Effector memory CD4-positive, alpha-beta T cell (primary cell): ENCODE data around the gene SLC39A11.

Experiments
- DNase-seq, 3 donors: peaks; one replicate each; pipeline ENCODE4 v3.0.0-alpha.2; 2020
- H3K27ac ChIP-seq: 2 replicates; pipeline ENCODE4 v1.7.0; 2013; ENCODE audit warnings: mild to moderate bottlenecking, low read length, moderate library complexity; ENCODE audit not compliant: insufficient read depth, poor library complexity, severe bottlenecking
- H3K27me3 ChIP-seq: replicated peaks from 2 replicates; pipeline ENCODE4 v1.7.0; 2013; ENCODE audit warnings: mild to moderate bottlenecking, low read length; ENCODE audit not compliant: insufficient read depth, control insufficient read depth, poor library complexity, severe bottlenecking
- H3K36me3 ChIP-seq: 2 replicates; pipeline ENCODE4 v1.7.0; 2013; ENCODE audit warnings: mild to moderate bottlenecking, low read length, moderate library complexity; ENCODE audit not compliant: control insufficient read depth, insufficient read depth
- H3K4me1 ChIP-seq: 2 replicates; pipeline ENCODE4 v1.7.0; 2013; ENCODE audit warnings: low read length, mild to moderate bottlenecking; ENCODE audit not compliant: control insufficient read depth, insufficient read depth, poor library complexity, severe bottlenecking
- H3K4me3 ChIP-seq: 2 replicates; pipeline ENCODE4 v1.7.0; 2013; ENCODE audit warnings: low read length, low read depth, mild to moderate bottlenecking; ENCODE audit not compliant: insufficient read depth, poor library complexity, severe bottlenecking
- H3K9me3 ChIP-seq: 2 replicates; pipeline ENCODE4 v1.7.0; 2013; ENCODE audit warnings: mild to moderate bottlenecking, low read length, moderate library complexity; ENCODE audit not compliant: control insufficient read depth
- total RNA-seq, 3 donors: gene quantifications; one replicate each; lab custom pipeline; 2026; lab: John Stamatoyannopoulos, UW

The SLC39A11 gene, protein sequence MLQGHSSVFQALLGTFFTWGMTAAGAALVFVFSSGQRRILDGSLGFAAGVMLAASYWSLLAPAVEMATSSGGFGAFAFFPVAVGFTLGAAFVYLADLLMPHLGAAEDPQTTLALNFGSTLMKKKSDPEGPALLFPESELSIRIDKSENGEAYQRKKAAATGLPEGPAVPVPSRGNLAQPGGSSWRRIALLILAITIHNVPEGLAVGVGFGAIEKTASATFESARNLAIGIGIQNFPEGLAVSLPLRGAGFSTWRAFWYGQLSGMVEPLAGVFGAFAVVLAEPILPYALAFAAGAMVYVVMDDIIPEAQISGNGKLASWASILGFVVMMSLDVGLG
- total RNA-seq, result 8.1 to 17.6 (median 14.3) reads per million in 3 donors

DNA sequence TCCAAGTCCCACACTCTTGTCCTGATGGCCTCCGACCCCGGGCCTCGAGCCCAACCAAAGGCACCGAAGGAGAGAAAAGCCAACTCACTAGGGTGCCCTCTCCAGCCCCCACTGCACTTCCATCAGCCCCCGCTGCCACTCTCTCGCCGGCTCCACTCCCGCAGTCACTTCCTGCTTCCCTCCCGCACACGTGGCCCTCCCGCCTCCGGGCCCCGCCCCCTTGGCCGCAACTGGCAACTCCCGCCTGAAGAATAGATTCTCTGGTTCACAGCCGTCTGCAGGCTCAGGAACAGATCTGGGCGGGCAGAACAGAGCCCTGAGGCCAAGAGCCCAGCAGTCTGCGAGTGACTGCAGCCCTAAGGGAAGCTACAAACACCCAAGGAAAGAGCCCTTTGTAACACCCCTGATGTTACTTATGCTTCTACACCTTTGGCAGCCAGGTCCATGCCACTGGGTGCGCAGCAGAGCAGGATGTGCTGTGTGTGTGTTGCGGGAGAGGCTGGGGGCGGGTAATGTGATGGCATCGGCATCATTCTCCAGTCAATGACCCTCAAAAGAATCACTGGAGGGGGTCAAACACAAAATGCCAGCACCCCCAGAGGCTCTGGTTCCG lies at the start of gene SLC39A11:
Gene SLC39A11, minus strand, starts transcription at position 166 of the 613 bp plus-strand sequence. CDS start 3,924 bp downstream, outside the sequence.
- H3K4me1 ChIP-seq, result peaks cover 16% of the 10 kb centered on the region
- H3K4me3 ChIP-seq, result peak within 1 kb of the TSS; percentile 56
- no peaks in the 10 kb centered on the region for H3K27me3 ChIP-seq
- peak within 1 kb of the TSS; percentile 48 for H3K27ac ChIP-seq
- no peaks in the 10 kb centered on the region for H3K36me3 ChIP-seq
- DNase-seq, result peak; percentile 75 to 80 (median 80)
- H3K9me3 ChIP-seq, result no peaks in the 10 kb centered on the region

DNA sequence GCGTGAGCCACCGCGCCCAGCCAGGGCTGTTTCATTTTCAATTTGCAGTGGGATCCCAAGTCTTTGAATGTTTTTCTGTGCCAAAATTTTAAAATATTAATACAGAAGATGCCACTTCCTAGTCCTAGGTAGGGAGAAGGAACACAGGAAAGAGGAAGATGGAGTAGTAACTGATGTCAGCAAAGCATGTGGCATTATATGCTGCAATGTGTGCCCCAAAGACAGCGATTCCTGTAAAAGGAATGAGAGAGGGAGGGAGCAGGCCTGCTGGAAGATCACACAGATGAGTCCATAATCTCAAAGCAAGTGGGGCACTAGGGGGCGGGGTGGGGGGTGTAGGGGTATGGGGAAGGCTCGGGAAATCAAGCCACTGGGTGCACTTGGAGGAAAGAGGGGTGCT lies 48.9 kb upstream of the SLC39A11 start:
- DNase-seq, result no peak
- no peaks in the 10 kb centered on the region for H3K36me3 ChIP-seq
- H3K27me3 ChIP-seq, result no peaks in the 10 kb centered on the region
- H3K9me3 ChIP-seq, result no peaks in the 10 kb centered on the region
- no peak overlapping the region for H3K27ac ChIP-seq
- H3K4me1 ChIP-seq, result peaks cover 3% of the 10 kb centered on the region
- no peak overlapping the region for H3K4me3 ChIP-seq

DNA sequence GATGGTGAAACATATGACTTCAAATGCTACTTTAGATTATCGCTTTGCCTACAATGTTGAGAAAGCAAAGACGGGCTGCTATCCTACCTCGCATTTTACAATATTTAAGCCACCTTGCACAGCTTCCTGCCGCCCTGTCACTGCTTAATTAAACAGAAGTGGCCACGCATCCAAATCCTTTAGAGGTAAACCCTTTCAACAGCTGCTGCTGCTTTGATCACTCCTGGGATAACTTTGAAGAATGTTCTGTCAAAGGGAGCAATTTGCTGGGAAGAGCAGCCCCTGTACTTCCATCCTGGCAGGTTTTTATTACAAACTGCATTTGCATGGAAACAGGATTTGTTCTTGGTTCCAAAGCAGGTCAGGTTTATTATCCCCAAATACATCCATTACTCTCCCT lies 48.1 kb upstream of the SLC39A11 start:
- no peaks in the 10 kb centered on the region for H3K9me3 ChIP-seq
- peaks cover 3% of the 10 kb centered on the region for H3K4me1 ChIP-seq
- no peaks in the 10 kb centered on the region for H3K27me3 ChIP-seq

DNA sequence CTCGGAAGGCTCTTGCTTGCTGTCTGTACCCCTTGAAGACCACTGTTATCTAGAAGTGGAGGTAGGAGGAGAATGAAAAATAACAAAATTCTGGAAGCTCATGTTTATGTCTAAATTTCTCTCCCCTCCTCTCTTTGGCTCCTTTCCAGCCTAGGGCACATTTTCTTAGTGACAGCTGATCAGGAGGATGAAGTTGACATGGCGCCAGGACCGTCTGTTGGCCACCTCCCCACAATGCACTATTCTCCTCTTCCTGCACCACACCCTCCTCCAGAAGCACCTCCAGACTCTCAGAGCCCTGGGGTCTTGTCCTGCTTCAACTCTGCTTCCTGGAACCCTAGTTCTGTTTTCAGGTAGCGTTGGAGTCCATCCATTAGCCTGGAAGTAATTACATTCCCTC lies 46.8 kb upstream of the SLC39A11 start:
- no peak for DNase-seq

More for the DNA sequence above, 48.1 kb upstream of the SLC39A11 start:
- no peaks in the 10 kb centered on the region for H3K36me3 ChIP-seq
- H3K27ac ChIP-seq, result no peak overlapping the region
- no peak for DNase-seq
- no peak overlapping the region for H3K4me3 ChIP-seq

DNA sequence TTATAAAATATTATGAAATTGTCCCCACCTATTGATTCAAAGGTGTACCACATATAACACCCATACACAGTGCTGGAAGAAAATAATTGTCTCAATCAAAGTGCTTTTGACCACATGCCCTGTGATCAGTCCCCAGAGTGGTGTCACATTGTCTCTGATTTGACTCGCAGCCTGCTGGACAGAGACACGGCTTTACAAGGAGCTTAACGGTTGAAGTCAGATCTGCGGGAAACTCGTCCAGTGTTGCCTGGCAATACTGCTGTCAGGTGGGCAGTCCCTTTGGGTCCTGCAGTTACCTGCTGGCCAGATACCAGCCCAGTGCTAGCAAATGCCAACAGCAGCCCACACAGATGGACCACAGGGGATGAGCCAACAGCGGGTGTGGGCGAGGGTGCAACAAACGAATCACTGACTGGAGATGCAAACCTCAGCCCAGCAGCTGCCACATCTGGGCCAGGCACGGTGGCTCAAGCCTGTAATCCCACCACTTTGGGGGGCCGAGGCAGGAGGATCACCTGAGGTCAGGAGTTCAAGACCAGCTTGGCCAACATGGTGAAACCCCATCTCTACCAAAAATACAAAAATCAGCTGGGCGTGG lies 46.2 kb upstream of the SLC39A11 start:
- Histone ChIP-seq H3K27me3 (no peaks in the 10 kb centered on the region), H3K4me3 (no peak overlapping the region), H3K27ac (no peak overlapping the region), H3K36me3 (no peaks in the 10 kb centered on the region), H3K9me3 (no peaks in the 10 kb centered on the region), H3K4me1 (peaks cover 3% of the 10 kb centered on the region)
- no peak for DNase-seq

More for the DNA sequence above, 46.8 kb upstream of the SLC39A11 start:
- H3K36me3 ChIP-seq, result no peaks in the 10 kb centered on the region
- H3K27me3 ChIP-seq, result no peaks in the 10 kb centered on the region
- no peak overlapping the region for H3K4me3 ChIP-seq
- no peaks in the 10 kb centered on the region for H3K9me3 ChIP-seq
- H3K4me1 ChIP-seq, result peaks cover 3% of the 10 kb centered on the region
- no peak overlapping the region for H3K27ac ChIP-seq

DNA sequence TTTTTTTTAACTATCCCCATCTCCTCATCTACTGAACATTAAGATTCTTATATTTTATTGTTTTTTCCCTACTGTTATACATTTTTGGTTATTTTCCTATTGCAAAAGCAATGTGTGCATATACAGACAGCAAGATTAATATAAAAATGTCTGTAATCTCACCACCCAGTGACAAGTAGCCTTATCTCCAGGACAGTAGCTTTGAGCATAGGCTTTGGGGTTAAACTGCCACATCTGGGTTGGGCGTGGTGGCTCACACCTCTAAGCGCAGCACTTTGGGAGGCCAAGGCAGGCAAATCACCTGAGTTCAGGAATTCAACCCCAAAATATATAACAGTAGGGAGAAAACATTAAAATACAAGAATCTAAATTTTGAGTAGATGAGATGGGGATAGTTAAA lies 44.9 kb upstream of the SLC39A11 start:
- no peak for DNase-seq
- Histone ChIP-seq H3K27ac (no peak overlapping the region), H3K27me3 (no peaks in the 10 kb centered on the region), H3K4me3 (no peak overlapping the region), H3K36me3 (no peaks in the 10 kb centered on the region), H3K9me3 (no peaks in the 10 kb centered on the region), H3K4me1 (no peaks in the 10 kb centered on the region)

DNA sequence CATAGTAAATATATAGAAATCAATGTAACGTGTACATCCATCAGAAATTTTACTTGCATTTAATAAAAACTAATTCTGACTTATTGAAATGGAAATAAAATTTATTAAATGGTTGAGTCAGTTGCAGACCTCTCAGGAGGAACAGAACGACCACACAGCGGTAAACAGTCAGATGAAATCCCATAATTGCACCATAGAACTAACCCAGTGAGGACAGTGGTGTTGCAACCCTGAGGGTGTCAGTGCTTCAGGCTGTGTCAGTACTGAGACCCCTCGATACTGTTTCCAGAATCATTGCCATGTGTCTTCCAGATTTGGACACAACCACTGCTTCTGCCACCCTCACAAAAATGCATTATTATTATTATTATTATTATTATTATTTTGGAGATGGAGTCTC lies 43.3 kb upstream of the SLC39A11 start:
- DNase-seq, result no peak
- Histone ChIP-seq H3K27me3 (no peaks in the 10 kb centered on the region), H3K9me3 (no peaks in the 10 kb centered on the region), H3K36me3 (no peaks in the 10 kb centered on the region), H3K27ac (no peak overlapping the region), H3K4me1 (no peaks in the 10 kb centered on the region), H3K4me3 (no peak overlapping the region)

DNA sequence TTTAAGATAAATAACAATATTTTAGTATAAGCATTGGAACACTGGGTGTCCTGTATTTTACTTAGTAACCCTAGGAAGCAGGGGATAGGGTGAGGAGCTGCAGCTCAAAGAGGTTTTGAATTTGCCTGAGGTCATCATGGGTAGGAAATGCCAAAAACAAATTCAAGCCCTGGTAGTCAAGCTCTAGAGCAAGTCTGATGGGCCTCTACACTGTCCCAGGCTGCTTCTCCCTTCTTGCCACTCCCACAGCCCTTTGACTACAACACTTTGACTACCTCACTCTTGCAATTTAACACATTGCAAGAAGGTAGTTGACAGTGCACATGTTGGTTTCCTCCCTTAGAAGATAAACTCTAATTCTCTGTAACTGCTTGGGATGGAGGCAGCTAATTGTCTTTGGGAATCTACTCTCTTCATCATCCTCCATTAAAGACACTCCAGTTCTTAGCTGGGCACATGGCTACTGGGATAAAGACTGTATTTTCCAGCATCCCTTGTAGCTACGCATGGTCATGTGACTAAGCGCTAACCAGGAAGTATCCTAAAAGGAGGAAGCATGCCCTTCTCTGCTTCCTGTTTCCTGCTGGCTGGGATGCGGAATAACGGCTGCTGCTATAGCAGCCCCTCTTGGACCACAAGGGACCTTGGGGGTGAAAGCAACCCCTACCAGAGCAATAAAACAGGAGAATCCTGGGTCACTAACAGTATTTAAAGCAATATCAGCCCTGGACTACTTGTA lies 41.6 kb upstream of the SLC39A11 start:
- H3K27me3 ChIP-seq, result no peaks in the 10 kb centered on the region
- no peaks in the 10 kb centered on the region for H3K36me3 ChIP-seq
- H3K9me3 ChIP-seq, result no peaks in the 10 kb centered on the region
- no peak for DNase-seq
- no peak overlapping the region for H3K27ac ChIP-seq
- no peaks in the 10 kb centered on the region for H3K4me1 ChIP-seq
- no peak overlapping the region for H3K4me3 ChIP-seq

DNA sequence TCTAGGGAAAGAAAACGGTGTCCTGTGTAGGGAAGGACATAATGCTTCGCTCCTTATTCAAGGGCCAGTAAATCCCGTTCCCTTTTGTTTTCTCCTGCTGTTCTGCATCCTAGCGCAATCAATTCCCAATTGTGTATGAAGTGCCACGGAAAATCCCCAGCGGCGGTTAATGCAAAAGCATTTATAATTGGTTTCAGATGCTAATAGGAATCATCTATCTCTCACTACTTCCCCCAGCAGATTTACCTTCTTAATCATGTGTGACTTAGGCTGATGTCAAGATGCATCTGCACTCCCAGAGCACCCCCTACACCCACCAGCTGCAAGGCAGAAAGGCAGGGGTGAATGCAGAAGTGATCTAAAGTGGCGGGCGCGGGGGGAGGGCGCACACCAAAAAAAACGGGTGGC lies 39.6 kb upstream of the SLC39A11 start:
- H3K4me3 ChIP-seq, result no peak overlapping the region
- no peak for DNase-seq
- no peaks in the 10 kb centered on the region for H3K9me3 ChIP-seq
- H3K27me3 ChIP-seq, result no peaks in the 10 kb centered on the region
- H3K4me1 ChIP-seq, result no peaks in the 10 kb centered on the region
- no peak overlapping the region for H3K27ac ChIP-seq
- no peaks in the 10 kb centered on the region for H3K36me3 ChIP-seq
